GM18520 (cell line): ENCODE measurements around the gene OLFM2.
"Not testable (repeated sequence)": the region's sequence is repeated elsewhere in the genome, so short reads cannot be mapped to it uniquely, and the experiment has no call there.

Experiments
- ATAC-seq: cut with Tn5 transposase; IDR thresholded peaks from one replicate; pipeline ENCODE4 v1.9.1; 2021; ENCODE audit not compliant: unreplicated experiment

Gene OLFM2

DNA sequence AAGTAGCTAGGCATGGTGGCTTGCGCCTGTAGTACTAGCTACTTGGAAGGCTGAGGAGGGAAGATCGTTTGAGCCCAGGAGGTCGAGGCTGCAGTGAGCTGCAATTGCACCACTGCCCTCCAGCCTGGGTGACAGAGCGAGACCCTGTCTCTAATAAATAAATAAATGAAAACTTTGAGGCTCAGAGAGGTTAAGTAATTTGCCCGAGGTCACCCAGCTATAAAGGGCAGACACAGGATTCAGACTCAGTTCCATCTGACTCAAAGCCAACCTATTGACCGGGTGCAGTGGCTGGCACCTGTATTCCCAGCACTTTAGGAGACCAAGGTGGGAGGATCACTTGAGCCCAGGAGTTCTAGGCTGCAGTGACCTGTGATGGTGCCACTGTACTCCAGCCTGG is 7.4 kb upstream of the OLFM2 start:
- ATAC-seq, result no peak

DNA sequence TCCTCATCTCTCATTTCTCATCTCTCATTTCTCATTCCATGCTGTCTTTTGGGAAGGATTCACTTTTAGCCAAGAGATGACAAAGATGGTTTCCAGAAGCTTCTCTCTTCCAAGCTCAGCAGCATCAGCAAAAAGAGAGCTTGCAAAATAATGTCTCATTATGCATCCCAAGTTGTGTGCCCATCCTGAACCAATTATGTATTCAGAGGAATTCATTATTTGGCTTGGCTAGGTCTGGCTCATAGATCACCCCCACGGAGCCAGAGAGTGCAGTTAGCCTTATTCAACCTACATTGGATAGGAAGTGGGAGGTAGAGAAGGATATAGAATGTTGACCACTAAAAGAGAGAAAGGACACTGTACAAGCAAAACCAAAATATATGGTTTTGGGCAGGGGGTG is 5.4 kb upstream of the OLFM2 start:
- no peak for ATAC-seq

DNA sequence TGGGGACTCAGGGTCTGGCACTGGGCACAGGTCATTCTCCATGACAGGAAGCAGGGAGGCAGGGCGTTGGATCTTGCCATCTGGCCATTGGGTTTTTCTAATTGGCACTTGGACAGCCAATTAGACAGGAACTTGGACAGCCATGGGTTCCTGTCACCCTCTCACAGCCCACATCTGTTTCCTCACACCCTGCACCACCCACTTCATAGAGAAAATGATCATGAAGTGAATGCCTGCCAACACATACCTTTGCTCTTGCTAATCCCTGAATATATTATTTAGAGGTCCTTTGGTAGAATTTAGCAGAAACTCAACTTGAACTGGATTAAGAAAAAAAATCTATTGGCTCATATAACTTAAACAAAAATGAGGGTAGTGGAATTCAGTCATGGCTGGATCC is 4.9 kb upstream of the OLFM2 start:
- no peak for ATAC-seq

DNA sequence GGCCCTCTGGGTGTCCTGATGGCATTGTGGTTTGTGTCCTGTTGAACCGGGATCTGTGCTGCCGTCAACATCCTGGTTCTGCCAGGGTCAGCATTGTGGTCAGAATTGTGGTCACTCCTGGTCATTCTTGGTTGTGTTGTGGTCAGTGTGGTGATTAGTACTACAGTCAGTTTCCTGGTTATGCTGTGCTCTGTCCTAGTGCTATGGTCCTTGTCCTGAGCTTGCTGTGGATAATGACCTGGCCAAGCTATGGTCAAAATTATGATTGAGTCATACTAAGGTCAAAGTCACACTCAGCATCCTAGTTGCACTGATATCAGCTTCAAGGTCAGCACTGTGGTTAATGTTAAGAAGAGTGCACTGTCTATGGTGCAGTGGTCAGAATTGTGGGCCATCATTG is 4.5 kb upstream of the OLFM2 start:
- ATAC-seq, result no peak

DNA sequence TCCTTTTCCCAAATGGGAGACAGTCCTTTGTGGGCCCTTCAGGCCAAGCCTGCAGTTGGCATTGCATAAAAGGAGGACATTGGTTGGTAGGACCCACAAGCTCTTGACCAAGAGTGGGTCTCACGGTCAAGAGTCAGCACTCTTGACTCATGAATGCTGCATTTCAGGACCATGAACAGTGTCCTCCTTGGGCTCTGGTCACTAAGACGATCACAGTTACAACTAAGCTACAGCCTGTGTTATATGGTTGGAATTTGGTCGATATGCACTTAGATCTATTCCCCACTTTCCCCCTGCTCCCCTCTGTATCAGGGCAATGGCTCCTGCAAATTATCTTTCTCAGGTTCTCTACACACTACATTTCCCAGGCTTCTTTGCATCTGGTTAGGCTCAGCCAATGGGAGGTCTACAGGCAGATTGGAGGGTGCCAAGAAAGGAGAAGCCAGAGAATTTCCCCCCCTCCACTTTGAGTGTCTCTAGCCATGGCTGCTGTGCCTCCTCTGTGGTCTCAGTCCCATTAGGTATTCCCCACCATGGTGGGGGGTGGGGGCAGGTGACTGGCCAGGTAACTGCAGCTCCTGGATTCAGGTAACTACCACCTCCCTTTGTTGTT is 3.1 kb upstream of the OLFM2 start:
- ATAC-seq, result no peak

DNA sequence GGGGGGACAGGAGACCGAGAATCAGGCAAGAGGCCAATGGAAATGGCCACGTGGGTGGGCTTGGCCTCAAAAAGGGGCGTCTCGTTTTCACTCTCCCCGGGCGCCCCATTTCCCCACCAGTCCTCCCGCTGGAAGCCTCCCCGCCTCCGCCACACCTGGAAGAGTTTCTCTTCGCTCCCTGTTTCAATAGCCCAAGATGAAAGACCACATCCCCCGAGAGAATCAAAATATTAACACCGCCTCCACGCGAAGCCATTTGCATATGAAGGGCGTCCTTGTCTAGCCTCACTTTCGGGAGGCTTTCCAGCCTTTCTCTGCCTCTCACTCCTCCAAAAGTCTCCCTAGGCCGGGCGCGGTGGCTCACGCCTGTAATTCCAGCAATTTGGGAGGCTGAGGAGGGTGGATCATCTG is 691 bp upstream of the OLFM2 start:
- ATAC-seq, result no peak

DNA sequence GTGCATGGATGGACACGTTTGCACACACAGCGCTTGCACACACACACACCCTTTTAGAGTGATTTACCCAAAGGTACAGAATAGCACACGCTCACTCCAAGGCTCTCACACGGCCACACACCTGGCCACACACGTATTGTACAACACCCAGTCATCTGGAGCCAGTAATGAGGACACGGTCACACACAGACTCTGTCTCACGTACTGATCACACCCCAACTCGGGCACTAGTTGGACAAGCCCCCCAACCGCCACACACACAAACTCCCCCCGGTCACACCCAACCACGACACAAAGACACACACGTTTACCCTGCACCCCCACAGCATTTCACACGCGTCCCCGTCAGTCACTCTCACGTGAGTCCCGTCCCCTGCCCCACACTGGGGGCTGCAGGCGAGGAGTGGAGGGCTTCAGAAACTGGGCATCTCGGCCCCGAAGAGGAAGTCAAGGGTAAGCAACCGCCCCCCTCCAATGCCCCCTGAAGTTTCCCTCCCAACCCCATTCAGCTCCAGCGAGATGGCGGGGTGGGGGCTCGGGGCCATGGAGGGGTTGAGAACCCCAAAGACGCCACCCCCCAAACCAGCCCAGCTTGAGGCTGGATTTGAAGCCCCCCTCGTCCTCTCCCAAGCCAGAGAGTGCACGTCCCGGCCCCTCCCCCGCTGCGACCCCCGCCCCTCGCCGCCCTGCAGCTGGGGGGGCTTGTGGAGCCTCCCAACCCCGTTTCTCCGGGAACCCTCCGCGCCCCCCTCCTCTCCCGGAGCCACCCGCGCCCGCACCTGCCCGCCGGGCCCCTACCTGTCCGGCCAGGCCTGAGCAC is 599 bp downstream of the OLFM2 start:
- no peak for ATAC-seq

DNA sequence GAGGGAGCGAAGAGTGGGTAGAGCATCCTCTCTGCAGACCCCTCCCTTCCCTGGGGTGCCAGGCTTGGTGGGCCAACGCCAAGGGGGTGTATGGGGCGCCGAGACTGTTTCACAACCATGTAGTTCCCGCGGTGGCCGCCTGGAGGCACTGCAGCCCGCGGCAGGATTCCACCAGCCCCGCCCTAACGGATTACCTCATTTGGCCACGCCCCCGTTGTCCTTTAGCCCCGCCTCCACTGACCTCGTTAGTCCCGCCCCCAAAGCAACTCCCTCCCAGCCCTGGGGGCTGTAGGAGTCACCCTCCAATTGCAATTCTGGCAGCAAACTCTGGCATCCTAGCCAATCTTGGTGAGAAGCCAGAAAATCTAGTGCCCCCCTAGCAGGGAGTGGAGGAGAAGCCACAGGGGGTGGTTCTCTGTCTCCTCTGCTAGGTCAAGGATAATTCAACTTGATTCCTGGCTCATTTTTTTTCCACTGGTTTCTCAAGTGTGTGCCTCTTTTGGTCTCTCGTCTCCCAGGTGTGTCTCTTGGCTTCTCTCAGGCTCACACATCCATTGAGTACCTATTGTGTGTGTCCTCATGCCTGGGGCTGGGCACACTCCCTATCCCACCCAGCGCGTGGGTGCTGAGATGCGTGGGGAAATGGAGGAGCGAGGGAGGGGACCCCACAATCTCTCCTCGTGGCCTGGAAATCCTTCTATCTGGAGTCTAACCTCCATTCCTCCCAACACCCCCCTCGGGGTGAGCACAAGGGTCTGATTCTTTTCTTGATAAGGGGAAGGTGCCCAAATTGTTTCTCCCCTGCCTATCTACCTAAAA is 2.0 kb downstream of the OLFM2 start:
- no peak for ATAC-seq

DNA sequence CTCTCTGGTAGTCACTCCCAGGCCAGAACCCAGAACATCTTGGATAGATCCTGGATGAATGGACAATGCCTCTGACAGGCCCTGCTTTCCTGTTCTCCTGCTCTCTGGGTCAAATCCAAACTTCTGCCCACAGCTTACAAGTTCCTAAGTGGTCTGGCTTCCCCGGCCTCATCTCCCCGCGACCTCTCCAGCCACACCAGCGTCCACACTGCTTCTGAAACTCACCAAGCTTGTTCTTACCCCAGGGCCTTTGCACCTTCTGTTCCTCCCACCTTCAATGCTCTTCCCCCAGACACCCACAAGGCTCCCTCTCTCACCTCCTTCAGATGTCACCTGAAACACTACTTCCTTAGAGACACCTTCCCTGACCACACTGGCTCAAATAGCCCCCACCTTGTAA is 3.5 kb downstream of the OLFM2 start:
- no peak for ATAC-seq

DNA sequence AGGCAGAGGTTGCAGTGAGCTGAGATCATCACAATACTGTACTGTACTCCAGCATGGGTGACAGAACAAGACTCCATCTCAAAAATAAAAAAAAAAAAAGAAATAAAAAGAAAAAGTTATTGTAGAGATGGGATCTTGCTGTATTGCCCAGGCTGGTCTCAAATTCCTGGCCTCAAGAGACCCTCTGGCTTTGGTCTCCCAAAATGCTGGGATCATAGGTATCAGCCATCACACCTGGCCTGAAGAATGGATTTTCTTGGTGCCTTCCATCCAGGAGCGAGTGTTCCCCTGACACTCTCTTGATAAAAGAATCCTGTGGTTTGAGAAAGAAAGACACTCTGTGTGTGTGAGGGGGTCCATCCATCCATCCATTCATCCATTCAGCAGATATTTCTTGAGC is 4.7 kb downstream of the OLFM2 start:
- ATAC-seq, result no peak

DNA sequence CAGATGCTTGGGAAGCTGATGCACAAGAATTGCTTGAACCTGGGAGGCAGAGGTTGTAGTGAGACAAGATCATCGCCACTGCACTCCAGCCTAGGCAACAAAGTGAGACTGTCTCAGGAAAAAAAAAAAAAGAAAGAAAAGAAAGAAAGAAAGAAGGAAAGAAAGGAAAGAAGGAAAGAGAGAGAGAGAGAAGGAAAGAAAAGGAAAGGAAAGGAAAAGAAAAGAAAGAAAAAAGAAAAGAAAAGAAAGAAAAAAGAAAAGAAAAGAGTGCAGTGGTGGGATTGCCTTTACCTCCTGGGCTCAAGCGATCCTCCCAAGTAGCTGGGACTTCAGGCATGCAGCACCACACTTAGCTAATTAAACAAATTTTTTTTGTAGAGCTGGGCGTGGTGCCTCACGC is 12.9 kb downstream of the OLFM2 start:
- no peak for ATAC-seq

DNA sequence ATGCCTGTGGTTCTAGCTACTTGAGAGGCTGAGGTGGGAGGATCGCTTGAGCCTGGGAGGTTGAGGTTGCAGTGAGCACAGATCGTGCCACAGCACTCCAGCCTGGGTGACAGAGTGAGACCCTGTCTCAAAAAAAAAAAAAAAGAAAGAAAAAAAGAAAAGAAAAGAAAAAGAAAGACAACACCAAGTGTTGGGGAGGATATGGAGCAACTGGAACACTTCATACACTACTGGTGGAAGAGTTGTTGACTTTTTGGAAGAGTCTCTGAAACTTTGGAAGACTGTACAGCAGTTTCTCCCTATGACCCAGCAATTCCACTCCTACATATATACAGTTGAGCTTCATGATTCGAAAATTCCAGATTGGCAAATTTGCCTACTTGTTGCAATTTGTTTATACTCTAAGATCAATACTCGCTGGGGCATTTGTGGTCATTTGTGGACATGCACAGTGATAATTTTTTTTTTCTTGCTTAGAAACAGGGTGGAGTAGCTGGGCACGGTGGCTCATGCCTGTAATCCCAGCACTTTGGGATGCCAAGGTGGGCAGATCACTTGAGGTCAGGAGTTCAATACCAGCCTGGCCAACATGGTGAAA is 13.4 kb downstream of the OLFM2 start:
- not testable (repeated sequence) for ATAC-seq

DNA sequence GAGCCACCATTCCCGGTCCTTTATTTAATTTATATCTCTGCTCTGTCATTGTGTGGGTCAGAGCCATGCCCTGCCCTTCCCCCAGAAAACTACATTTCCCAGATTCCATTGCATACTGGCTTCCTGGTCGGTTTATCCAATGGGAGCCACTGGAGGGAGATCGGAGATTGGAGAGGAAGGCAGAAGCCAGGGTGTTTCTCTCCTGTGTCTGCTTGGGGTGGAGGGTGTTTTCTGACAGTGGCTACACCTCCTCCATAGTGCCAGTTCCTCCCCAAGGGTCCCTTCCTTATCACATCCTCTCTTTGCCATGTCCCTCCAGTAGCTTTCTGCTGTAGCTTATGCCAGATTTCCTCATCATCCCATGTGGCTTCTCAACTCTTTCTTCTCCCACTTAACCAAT is 19.0 kb downstream of the OLFM2 start:
- ATAC-seq, result no peak

DNA sequence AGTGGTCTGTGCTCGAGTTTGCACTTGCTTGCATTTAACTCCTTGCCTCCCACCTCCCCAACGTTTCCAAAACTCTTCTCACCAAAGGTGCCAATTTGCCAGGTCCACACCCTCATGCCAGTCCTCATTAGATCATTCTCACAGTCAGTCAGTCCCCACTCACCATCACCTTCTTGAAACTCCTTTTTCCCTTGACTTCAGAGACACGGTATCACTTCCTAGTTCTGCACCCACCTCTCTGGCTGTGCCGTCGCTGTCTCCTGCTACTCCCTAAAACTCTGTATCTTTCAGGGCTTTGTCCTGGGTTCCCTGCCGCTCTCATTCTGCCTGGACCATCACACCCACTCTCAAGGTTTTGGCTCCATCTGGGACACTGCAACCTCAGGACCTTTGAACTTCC is 19.6 kb downstream of the OLFM2 start:
- ATAC-seq, result no peak

DNA sequence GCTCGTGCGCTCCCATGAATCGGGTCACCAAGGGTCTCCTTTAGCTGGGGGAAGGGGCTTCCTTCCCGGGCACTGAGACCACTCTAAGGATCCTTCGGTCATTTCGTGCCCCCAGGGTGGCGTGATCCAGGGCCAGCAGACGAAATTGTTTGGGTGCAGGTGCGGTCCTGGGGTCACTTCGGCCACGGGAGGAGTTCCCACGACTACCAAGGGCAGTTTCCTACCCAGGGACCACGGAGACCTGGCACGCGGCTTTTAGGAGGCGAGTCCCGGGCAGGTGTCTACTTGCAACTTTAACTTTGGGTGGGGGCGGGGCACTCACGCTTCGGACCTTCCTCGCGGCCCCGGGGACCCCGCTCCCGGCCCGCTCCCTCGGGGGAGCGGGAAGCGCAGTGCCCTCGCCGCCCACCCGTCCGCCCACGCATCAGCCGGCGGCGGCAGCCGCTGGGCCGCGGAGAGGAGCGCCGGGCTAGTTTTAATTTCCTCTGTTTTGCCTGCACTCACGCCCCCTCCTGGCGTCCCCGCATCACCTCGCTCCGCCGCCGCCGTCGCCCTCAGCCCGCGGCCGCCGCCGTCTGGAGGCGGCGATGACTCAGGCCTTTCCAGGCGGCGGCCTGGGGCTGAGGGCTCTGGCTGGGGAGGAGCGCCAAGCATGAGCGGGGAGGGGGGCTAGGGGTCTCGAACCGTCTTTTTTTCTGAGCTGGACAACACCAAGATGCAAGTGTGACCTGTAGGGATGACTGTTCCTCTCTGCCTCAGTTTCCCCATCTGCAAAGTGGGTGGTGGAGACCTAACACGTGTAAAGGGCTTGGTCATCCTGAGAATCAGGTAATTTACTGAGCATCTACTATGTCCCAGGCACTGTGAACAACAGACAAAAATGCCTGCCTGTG is 21.8 kb downstream of the OLFM2 start:
- no peak for ATAC-seq

DNA sequence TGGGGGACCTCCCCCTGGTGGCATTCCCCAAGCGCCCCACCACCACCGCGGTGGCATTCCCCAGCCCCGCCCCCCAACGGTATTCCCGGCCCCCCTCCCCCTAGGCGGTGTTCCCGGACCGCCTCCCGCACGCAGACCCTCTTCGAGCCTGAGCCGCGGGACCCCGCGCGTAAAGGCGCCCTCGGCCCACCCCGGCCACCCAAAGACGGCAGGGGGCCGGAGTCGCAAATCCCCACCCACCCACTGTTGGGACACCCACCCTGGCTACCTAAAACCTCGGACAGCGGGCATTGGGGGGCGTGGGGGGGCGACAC is 22.4 kb downstream of the OLFM2 start:
- no peak for ATAC-seq

DNA sequence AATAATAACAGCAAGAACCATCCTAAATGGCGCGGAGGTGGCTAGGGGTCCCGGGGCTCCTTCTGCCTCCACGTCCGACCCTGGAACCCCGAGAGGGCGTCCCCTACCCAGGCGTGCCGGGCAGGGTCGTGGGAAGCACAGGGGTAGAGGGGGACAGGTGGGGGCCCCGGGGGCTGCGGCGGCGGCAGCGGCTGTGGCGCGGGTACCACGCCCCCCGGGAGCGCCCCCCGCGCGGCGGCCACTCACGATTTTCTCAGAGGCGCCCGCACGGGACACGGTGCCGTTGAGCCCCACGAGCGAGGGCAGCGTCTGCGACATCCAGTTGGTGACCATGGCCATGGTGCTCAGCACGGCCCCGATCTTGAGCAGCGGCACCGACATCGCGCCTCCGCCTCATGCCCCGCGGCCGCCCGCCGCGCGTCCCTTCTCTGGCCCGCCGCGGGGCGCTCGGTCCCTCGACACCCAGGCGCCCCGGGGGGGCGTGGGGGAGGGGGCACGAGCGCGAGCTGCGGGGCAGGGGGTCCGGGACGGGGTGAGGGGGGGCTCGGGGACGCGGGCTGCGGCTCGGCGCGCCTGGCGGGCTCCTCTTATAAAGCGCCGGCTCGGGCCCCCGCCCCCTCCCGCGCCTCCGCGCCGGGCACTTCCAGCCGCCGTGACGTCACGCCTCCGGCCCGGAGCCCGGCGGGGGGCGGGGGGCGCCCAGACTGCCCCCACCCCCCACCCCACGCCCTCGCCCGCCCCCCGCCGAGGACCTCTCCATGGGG is 22.9 kb downstream of the OLFM2 start:
- ATAC-seq, result no peak

DNA sequence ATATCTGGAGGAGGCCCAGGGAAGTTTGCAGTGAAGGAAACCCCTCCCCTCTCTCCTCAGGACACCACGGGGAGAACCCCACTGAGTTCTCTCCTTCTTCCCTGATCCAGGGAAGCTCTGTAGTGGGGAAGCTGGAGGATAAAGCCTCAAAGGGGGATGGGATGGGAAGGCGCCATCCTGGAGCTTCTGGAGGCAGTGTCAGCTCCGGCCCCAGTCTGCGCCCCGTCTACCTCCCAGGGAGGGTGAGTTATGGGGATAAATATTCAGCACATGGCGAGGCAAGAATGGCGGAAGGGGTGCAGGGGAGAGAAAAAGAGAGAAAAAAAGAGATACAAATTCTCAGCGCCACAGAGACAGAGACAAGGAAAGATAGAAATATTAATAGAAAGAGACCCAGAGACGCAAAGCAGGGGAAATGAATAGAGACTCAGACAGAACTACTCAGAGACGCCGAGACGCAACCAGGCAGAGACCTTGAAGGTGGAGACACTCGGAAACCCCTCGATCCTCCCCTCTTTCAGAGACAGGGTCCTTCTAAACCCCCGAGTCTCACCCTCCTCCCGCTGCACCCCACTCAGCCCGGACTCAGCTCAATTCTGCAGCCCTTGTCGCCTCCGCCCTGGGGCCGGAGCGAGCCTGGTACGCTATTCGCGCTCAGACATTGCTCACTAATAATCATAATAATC is 23.6 kb downstream of the OLFM2 start:
- no peak for ATAC-seq

DNA sequence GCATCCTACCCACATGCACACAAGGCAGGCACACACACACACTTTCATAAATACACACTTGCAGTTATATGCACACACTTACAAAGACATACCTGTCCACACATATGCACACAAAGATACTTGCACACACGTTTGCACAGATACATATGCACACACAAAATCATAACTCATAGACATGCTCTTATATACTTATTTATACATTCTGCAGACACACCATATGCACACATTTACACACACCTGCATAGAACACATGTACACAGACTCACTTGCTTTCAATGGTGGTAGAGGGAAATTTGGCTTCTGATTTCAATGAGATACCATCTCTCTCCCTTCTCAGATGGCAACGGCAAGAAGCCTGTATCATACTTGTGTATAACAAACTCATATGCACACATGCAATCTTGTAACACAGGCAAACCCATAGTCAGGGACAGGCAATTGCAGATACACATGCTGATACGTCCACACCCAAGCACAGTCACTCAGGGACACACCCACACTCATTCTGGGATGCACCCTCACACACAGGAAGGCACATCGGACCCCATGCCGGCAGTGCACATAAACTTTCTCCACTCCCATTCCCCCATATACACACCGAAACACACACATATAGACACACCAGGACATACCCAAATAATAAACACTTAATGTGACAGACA is 24.7 kb downstream of the OLFM2 start:
- ATAC-seq, result no peak
